GM12878 (cell line): ENCODE measurements around the gene ENSA. TPM values are rescaled to one million over a fixed set of nuclear protein-coding genes. Genes with fewer than 3 reads are reported as not detected.

Source experiments
- CEBPB ChIP-seq, 2 experiments: fragments of 150-350 bp in 1 of 2; IDR thresholded peaks; 2 replicates each; pipeline ENCODE4 v1.6.1; 2012 to 2014; ENCODE audit warnings: low read depth in 2 of 2, low read length in 2 of 2, borderline replicate concordance in 1 of 2, inconsistent platforms in 1 of 2
- CREM ChIP-seq: IDR thresholded peaks from 2 replicates; pipeline ENCODE4 v1.6.1; 2014; ENCODE audit warnings: antibody characterized with exemption, low read depth
- SREBF1 ChIP-seq: IDR thresholded peaks from 2 replicates; pipeline ENCODE4 v1.6.1; 2012; ENCODE audit warnings: mild to moderate bottlenecking, low read length
- ZNF622 ChIP-seq: fragments of 450-650 bp; IDR thresholded peaks from 2 replicates; pipeline ENCODE4 v1.6.1; 2017; ENCODE audit warnings: mild to moderate bottlenecking, inconsistent platforms
- ZNF687 ChIP-seq: fragments of 450-650 bp; IDR thresholded peaks from 2 replicates; pipeline ENCODE4 v1.6.1; 2017; ENCODE audit warnings: mild to moderate bottlenecking, moderate library complexity
- polyA plus RNA-seq, 11 experiments: library from polyadenylated mRNA; depleted of rRNA in 4 of 11; unstranded in 6 of 11; stranded (reverse) in 5 of 11; fragments of >200 nt; fragmentation: Nextera tagmentation in 4 of 11; fragmentation: Illumina TruSeq in 1 of 11; extraction: Ambion mirVana in 4 of 11; extraction: Trizol in 1 of 11; gene quantifications; 1 replicate in 1 of 11; 2 replicates in 10 of 11; pipeline versions ENCODE4 v1.2.1 to v1.2.3, GENCODE V29; 2011 to 2016; ENCODE audit warnings: inconsistent platforms in 2 of 11, missing spikeins in 2 of 11, low read depth in 1 of 11
- total RNA-seq, 4 experiments: library from RNA; depleted of rRNA in 3 of 4; stranded (reverse); fragments of >200 nt in 3 of 4; fragmentation: Illumina TruSeq in 1 of 4; extraction: Trizol in 1 of 4; gene quantifications; 2 replicates each; pipeline versions ENCODE4 v1.2.1 to v1.2.3, GENCODE V29; 2013 to 2021
- TF ChIP-seq, protein P1 (sequence below): IDR thresholded peaks from 2 replicates; pipeline ENCODE4 v1.6.1; 2011; ENCODE audit warnings: borderline replicate concordance, low read depth, mild to moderate bottlenecking, moderate library complexity, low read length; ENCODE audit not compliant: insufficient read depth, poor library complexity, severe bottlenecking

The ENSA gene
- total and polyA plus RNA-seq, 10 of the 15 experiments (the other 5 are each of a cell fraction or from before 2014, with no cell fraction given): 56.1 to 605 (median 143) TPM

GRCh38 chr1:150579945-150580642 is 49.3 kb downstream of the ENSA start (continued):
- TF ChIP-seq, protein P1, sequence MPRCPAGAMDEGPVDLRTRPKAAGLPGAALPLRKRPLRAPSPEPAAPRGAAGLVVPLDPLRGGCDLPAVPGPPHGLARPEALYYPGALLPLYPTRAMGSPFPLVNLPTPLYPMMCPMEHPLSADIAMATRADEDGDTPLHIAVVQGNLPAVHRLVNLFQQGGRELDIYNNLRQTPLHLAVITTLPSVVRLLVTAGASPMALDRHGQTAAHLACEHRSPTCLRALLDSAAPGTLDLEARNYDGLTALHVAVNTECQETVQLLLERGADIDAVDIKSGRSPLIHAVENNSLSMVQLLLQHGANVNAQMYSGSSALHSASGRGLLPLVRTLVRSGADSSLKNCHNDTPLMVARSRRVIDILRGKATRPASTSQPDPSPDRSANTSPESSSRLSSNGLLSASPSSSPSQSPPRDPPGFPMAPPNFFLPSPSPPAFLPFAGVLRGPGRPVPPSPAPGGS: no peak
- TF ChIP-seq CREM (no peak), ZNF687 (peak; percentile 1; the same call in 1 of the 2 replicates), SREBF1 (no peak), CEBPB (IDR thresholded peaks at IDR 0.05; ENCODE audit: borderline replicate concordance in 1 of 2, low read depth in 2 of 2, low read length in 2 of 2) (no peak), ZNF622 (no peak)
- TF ChIP-seq, all 136 proteins: peak for 8
